Breast epithelium (tissue), 4 donors: ENCODE measurements around the gene BEST1. TPM values are rescaled to one million over a fixed set of nuclear protein-coding genes. Genes with fewer than 3 reads are reported as not detected.

ENCODE experiments used
- DNase-seq, 2 donors: peaks; one replicate each; pipeline ENCODE4 v3.0.0-alpha.2; 2019; ENCODE audit warnings: low spot score in 2 of 2
- H3K27ac ChIP-seq, 2 donors: fragments of 200-600 bp; sonication (generic) in 1 of 2; one replicate each; pipeline ENCODE4 v1.5.1; 2016 to 2019; ENCODE audit warnings: mild to moderate bottlenecking in 1 of 2
- H3K27me3 ChIP-seq, 2 donors: fragments of 200-600 bp; sonication (generic) in 1 of 2; one replicate each; pipeline versions ENCODE4 v1.5.1 to v1.6.0; 2017 to 2019; ENCODE audit warnings: control low read depth in 1 of 2, mild to moderate bottlenecking in 1 of 2
- H3K36me3 ChIP-seq: fragments of 200-600 bp; one replicate; pipeline ENCODE4 v1.5.1; 2019
- H3K4me1 ChIP-seq, 2 donors: fragments of 200-600 bp; sonication (generic); one replicate each; pipeline ENCODE4 v1.5.1; 2016 to 2019; ENCODE audit warnings: control low read depth in 1 of 2
- H3K4me3 ChIP-seq, 3 donors: fragments of 200-600 bp; sonication (generic); 1 replicate in 2 of 3; 2 replicates in 1 of 3; pipeline ENCODE4 v1.5.1; 2016 to 2019; ENCODE audit warnings: mild to moderate bottlenecking in 3 of 3, moderate library complexity in 2 of 3
- H3K9me3 ChIP-seq, 2 donors: fragments of 200-600 bp; sonication (generic) in 1 of 2; one replicate each; pipeline ENCODE4 v1.5.1; 2016 to 2019; ENCODE audit warnings: control low read depth in 1 of 2
- POLR2A ChIP-seq: fragments of 450-650 bp; IDR thresholded peaks from one replicate; pipeline ENCODE4 v1.6.1; 2016; ENCODE audit warnings: antibody characterized with exemption, mild to moderate bottlenecking, moderate library complexity
- POLR2AphosphoS5 ChIP-seq, 3 donors: sonication (generic); formaldehyde crosslinking; IDR thresholded peaks; one replicate each; pipeline ENCODE4 v1.6.1; 2017; ENCODE audit warnings: antibody characterized with exemption in 3 of 3
- intact Hi-C: fragments of 100-400 bp; cut with DNase I; formaldehyde crosslinking; loops from one replicate; pipeline ENCODE4 v1.15.1; 2023; ENCODE audit warnings: low total_unique reads
- total RNA-seq, 3 donors: library from RNA; depleted of rRNA; stranded (reverse); fragments of >200 nt; gene quantifications; one replicate each; pipeline ENCODE4 v1.1.0, GENCODE V29; 2016
- TF ChIP-seq, protein P1 (sequence below), 3 donors: fragments of 450-650 bp; IDR thresholded peaks; one replicate each; pipeline ENCODE4 v1.5.1; 2016 to 2017; ENCODE audit warnings: antibody characterized with exemption in 3 of 3, mild to moderate bottlenecking in 3 of 3, moderate library complexity in 3 of 3

Gene BEST1
- total RNA-seq, 3 donors from 2014 or later = 3.7 to 10.1 (median 5.9) TPM

DNA sequence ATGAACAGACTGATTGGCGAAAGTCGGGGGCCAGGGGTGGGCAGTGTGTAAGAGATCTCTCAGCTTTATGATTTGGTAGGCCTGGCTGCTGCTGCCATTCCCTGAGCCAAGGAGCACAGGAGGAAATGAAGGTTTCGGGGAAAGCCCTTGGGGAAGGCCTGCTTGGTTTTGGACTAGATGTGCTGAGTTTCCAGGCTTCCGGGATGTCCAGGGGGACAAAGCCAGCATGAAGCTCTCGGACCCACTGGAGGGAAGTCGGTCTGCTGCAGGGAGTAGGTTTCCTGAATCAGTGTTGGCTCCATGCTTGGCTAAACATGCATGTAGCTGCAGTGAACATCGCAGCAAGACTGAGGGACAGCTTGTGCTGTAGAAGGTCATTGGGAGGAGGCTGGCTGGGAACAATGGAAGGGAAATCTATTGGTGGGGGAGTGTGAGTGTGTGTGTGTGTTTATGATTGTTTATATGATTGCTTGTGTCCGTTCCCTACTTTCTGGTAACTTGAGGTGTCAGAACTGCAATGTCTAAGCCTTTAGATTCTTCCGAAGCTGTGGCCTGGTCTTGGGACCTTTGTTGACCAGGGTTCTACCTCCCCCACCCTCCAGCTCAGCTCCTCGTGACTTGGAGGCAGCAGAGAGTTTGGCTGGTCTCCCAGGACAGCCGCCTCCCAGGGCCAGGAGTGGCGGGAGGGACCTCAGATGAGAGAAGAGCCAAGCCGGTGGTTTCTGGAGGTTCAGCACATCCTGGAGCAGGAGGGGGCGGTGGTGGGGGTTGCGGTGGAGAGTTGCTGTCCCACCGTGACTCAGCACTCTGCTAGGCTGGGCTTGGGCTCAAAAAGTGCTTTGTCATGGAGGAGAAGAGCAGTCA lies 21.3 kb downstream of the BEST1 start:
- Histone ChIP-seq H3K27me3 (no peaks in the 10 kb centered on the region), H3K4me1 (peaks cover 30 to 54% of the 10 kb centered on the region in 2 donors), H3K4me3 (peak overlapping the region; percentile 20 to 47 (median 26)), H3K36me3 (no peaks in the 10 kb centered on the region), H3K27ac (peak overlapping the region; percentile 93 to 100), H3K9me3 (no peaks in the 10 kb centered on the region)
- DNase-seq = peak; percentile 97 to 99
- intact Hi-C loops = no loop called here
- TF ChIP-seq, protein P1, sequence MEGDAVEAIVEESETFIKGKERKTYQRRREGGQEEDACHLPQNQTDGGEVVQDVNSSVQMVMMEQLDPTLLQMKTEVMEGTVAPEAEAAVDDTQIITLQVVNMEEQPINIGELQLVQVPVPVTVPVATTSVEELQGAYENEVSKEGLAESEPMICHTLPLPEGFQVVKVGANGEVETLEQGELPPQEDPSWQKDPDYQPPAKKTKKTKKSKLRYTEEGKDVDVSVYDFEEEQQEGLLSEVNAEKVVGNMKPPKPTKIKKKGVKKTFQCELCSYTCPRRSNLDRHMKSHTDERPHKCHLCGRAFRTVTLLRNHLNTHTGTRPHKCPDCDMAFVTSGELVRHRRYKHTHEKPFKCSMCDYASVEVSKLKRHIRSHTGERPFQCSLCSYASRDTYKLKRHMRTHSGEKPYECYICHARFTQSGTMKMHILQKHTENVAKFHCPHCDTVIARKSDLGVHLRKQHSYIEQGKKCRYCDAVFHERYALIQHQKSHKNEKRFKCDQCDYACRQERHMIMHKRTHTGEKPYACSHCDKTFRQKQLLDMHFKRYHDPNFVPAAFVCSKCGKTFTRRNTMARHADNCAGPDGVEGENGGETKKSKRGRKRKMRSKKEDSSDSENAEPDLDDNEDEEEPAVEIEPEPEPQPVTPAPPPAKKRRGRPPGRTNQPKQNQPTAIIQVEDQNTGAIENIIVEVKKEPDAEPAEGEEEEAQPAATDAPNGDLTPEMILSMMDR (IDR thresholded peaks at IDR 0.05) = no peak
- TF ChIP-seq POLR2AphosphoS5 (IDR thresholded peaks at IDR 0.05) = peak; percentile 88 to 98 (median 91)
- peak; percentile 38 for TF ChIP-seq POLR2A

DNA sequence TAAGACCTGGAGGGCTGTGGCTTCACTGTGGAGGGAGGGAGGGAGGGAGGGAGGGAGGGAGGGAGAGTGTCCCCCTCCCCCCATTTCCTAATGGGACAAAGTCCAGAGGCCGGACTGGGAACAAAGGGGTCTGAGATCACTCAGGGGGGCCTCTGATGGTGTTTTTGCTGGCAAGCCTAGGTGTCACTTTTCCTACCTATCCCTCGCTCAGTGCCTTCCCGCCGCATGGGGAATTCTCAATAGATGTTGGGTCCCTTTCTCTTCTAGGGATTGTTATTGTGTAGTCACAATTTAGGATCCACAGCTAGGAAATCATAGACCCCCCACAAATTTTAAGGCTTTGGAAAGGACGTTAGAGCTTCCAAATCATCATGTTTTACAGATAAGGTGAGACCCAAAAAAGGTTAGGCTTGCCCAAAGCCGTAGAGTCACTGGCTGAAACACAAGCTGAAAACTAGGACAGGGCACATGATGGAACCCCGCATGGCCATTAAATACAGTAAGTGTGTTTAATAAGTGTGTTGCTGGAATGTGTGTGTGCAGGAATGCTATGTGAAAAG lies 22.0 kb downstream of the BEST1 start:
- intact Hi-C loops = no loop called here
- DNase-seq = peak; percentile 32 to 35
- Histone ChIP-seq H3K4me1 (peaks cover 30 to 60% of the 10 kb centered on the region in 2 donors), H3K36me3 (no peaks in the 10 kb centered on the region), H3K4me3 (peak overlapping the region; percentile 26 to 47 (median 26)), H3K9me3 (no peaks in the 10 kb centered on the region), H3K27ac (peak overlapping the region; percentile 93 to 100), H3K27me3 (no peaks in the 10 kb centered on the region)
- TF ChIP-seq POLR2AphosphoS5 (IDR thresholded peaks at IDR 0.05) = no peak
- no peak for TF ChIP-seq POLR2A
- TF ChIP-seq, protein P1 (IDR thresholded peaks at IDR 0.05) = no peak

DNA sequence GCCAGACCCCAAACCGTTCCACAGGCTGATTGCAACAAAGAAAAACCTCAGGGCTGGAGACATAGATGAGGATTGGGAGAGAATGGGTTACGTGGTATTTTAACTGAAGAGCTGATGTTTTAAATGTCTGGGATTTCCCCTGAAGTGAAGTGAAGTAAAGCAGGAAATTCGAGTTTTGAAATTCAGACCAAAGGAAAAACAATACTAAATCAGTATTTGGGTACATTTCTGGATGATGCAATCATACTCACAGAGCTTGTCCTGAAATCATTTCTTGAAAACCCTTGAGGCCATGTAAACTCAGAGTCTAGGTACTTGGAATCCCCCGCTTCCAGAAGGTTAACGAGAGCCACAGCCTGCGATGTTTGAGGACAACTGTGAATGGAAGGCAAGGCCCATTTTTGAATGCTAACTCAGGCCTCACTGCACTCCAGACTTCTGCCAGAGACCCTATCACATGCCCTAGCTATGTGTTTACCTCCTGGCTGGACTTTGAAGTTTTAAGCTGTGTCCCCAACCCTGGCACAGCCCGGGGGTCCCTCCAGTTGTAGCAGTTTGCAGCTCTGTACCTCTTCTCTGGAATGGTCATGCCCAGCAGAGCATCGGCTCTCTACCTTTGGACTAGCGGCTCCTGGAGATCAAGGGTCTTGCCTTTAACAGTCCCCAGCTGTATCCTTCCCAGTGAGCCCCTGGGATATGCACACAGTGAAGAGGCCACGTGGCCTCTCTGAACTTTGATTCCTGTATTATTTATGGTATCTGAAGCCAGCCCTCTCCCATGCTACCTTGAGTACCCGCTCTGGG lies 22.7 kb downstream of the BEST1 start:
- peak overlapping the region; percentile 93 to 100 for H3K27ac ChIP-seq
- H3K4me3 ChIP-seq = peak overlapping the region; percentile 26 to 47 (median 26)
- peaks cover 30 to 60% of the 10 kb centered on the region in 2 donors for H3K4me1 ChIP-seq
- H3K36me3 ChIP-seq = no peaks in the 10 kb centered on the region
- DNase-seq = peak; percentile 51 to 72
- no peaks in the 10 kb centered on the region for H3K9me3 ChIP-seq
- intact Hi-C loops = no loop called here
- no peaks in the 10 kb centered on the region for H3K27me3 ChIP-seq
- TF ChIP-seq, protein P1 (IDR thresholded peaks at IDR 0.05) = no peak
- peak in 2 of 3 donors; percentile 51 to 79 for TF ChIP-seq POLR2AphosphoS5 (IDR thresholded peaks at IDR 0.05)
- peak; percentile 6 for TF ChIP-seq POLR2A

DNA sequence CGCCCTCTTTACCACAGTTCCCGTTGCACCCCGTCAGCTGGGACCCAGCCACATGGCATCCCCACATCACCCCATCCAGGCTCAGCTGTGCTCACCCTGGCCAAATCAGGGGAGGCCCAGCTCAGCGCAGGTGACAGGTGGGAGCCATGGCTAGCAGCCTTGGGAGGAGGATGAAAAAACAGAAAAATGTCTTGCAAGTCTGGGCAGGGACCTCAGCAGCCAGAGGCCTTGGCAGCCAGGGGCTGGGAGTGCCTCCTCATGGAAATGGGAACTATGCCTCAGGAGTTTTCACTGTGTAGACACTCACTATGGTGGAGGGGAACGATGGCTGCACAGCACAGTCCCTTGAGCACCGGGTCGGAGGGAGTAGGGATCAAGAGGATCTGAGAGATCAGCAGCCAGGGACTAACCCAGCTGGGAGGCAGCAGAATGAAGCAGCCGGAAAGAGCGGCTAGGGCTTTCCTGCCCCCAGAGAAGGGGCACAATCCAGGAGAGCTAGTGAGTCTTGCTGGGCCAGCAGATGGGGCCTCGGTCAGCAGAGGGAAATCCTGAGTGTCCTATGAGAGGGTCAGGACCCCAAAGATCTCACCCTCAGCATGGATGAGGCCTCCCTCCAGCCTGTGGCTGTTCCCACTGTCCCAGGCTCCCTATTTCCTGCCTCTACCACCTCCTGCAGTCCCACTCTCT lies 23.5 kb downstream of the BEST1 start:
- DNase-seq = peak; percentile 53 to 82
- peaks cover 27 to 60% of the 10 kb centered on the region in 2 donors for H3K4me1 ChIP-seq
- H3K9me3 ChIP-seq = no peaks in the 10 kb centered on the region
- no peaks in the 10 kb centered on the region for H3K27me3 ChIP-seq
- peak overlapping the region in 1 of 3 donors; percentile 14 for H3K4me3 ChIP-seq
- TF ChIP-seq POLR2A (no peak), POLR2AphosphoS5 (IDR thresholded peaks at IDR 0.05) (peak in 2 of 3 donors; percentile 41 to 48)
- H3K27ac ChIP-seq = peak overlapping the region; percentile 93 to 100
- intact Hi-C loops = no loop called here
- H3K36me3 ChIP-seq = no peaks in the 10 kb centered on the region
